CD14-positive monocyte (primary cell): ENCODE data around the gene URAD. TPM values are rescaled to one million over a fixed set of nuclear protein-coding genes. Genes with fewer than 3 reads are reported as not detected.

Experiments
- DNase-seq, 3 donors: peaks; one replicate each; pipeline ENCODE4 v3.0.0-alpha.2; 2011 to 2022
- H2AFZ ChIP-seq: 2 replicates; pipeline ENCODE4 v1.6.0; 2012; ENCODE audit warnings: mild to moderate bottlenecking, low read depth, low read length, inconsistent platforms; ENCODE audit not compliant: insufficient read depth, poor library complexity, severe bottlenecking
- H3K27ac ChIP-seq, 2 donors: 1 replicate in 1 of 2; 2 replicates in 1 of 2; pipeline ENCODE4 v1.5.1; 2012 to 2013; ENCODE audit warnings: low read length in 2 of 2, control low read depth in 1 of 2, inconsistent platforms in 1 of 2, low read depth in 1 of 2, mild to moderate bottlenecking in 1 of 2
- H3K27me3 ChIP-seq, 2 donors: one replicate each; pipeline versions ENCODE4 v1.6.0 to v1.6.1; 2011 to 2013; ENCODE audit warnings: low read length in 2 of 2; ENCODE audit not compliant: control insufficient read depth in 2 of 2, insufficient read depth in 2 of 2
- H3K36me3 ChIP-seq, 2 donors: replicated peaks in 1 of 2; 1 replicate in 1 of 2; 2 replicates in 1 of 2; pipeline versions ENCODE4 v1.5.1 to v1.6.1; 2012 to 2013; ENCODE audit warnings: low read length in 2 of 2, control low read depth in 1 of 2, inconsistent platforms in 1 of 2, mild to moderate bottlenecking in 1 of 2; ENCODE audit not compliant: insufficient read depth in 2 of 2, control insufficient read depth in 1 of 2
- H3K4me1 ChIP-seq, 2 donors: 1 replicate in 1 of 2; 2 replicates in 1 of 2; pipeline versions ENCODE4 v1.5.1 to v1.6.1; 2012 to 2013; ENCODE audit warnings: low read length in 2 of 2, control low read depth in 1 of 2, inconsistent platforms in 1 of 2, mild to moderate bottlenecking in 1 of 2, moderate library complexity in 1 of 2; ENCODE audit not compliant: insufficient read depth in 2 of 2, control insufficient read depth in 1 of 2
- H3K4me2 ChIP-seq: replicated peaks from 2 replicates; pipeline ENCODE3; 2012; ENCODE audit warnings: low read length, moderate library complexity, mild to moderate bottlenecking; ENCODE audit not compliant: poor library complexity, severe bottlenecking; ENCODE audit errors: extremely low read depth
- H3K4me3 ChIP-seq, 3 experiments: fragments of 200-600 bp in 1 of 3; sonication (generic) in 1 of 3; replicated peaks in 1 of 3; 1 replicate in 2 of 3; 2 replicates in 1 of 3; pipeline ENCODE4 v1.5.1; 2011 to 2013; ENCODE audit warnings: low read length in 3 of 3, mild to moderate bottlenecking in 3 of 3, control low read depth in 2 of 3, low read depth in 2 of 3, inconsistent platforms in 1 of 3, moderate library complexity in 1 of 3
- H3K79me2 ChIP-seq: 2 replicates; pipeline ENCODE4 v1.6.0; 2012; ENCODE audit warnings: mild to moderate bottlenecking, control low read depth, inconsistent platforms, low read length, moderate library complexity; ENCODE audit not compliant: insufficient read depth
- H3K9ac ChIP-seq: 2 replicates; pipeline ENCODE4 v1.6.0; 2017; ENCODE audit warnings: low read length, mild to moderate bottlenecking; ENCODE audit not compliant: insufficient read depth, poor library complexity, severe bottlenecking
- H3K9me3 ChIP-seq, 2 donors: replicated peaks in 1 of 2; 1 replicate in 1 of 2; 2 replicates in 1 of 2; pipeline versions ENCODE4 v1.5.1 to v1.6.1; 2012 to 2013; ENCODE audit warnings: low read length in 2 of 2, control low read depth in 1 of 2; ENCODE audit not compliant: control insufficient read depth in 1 of 2, insufficient read depth in 1 of 2
- H4K20me1 ChIP-seq: 2 replicates; pipeline ENCODE4 v1.6.0; 2012; ENCODE audit warnings: mild to moderate bottlenecking, low read length, control low read depth, moderate library complexity; ENCODE audit not compliant: insufficient read depth
- H3K27ac Mint-ChIP-seq, 7 donors: one replicate each; pipeline ENCODE4 v1.8.0; 2020; ENCODE audit warnings: mild to moderate bottlenecking in 7 of 7, mixed read lengths in 7 of 7, moderate library complexity in 6 of 7, inconsistent platforms in 2 of 7
- H3K27me3 Mint-ChIP-seq, 3 donors: one replicate each; pipeline ENCODE4 v1.8.0; 2021 to 2022; ENCODE audit warnings: low read depth in 3 of 3, mild to moderate bottlenecking in 3 of 3, mixed read lengths in 3 of 3, moderate library complexity in 3 of 3, inconsistent platforms in 1 of 3
- H3K36me3 Mint-ChIP-seq, 2 donors: one replicate each; pipeline ENCODE4 v1.8.0; 2020; ENCODE audit warnings: mixed read lengths in 2 of 2, inconsistent platforms in 1 of 2, mild to moderate bottlenecking in 1 of 2
- H3K4me1 Mint-ChIP-seq: one replicate; pipeline ENCODE4 v1.8.0; 2020; ENCODE audit warnings: mild to moderate bottlenecking, mixed read lengths
- H3K4me3 Mint-ChIP-seq, 2 donors: one replicate each; pipeline ENCODE4 v1.8.0; 2020; ENCODE audit warnings: mild to moderate bottlenecking in 2 of 2, mixed read lengths in 2 of 2, moderate library complexity in 1 of 2
- H3K9me3 Mint-ChIP-seq, 7 donors: one replicate each; pipeline ENCODE4 v1.8.0; 2020 to 2022; ENCODE audit warnings: mixed read lengths in 7 of 7, mild to moderate bottlenecking in 6 of 7, moderate library complexity in 6 of 7, inconsistent platforms in 2 of 7
- WGBS: methylation state at CpG from one replicate; pipeline ENCODE4 v1.1.5; 2013; ENCODE audit warnings: missing lambda C conversion rate; ENCODE audit not compliant: insufficient coverage; 5-methylcytosine and 5-hydroxymethylcytosine counted together
- intact Hi-C, 2 donors: fragments of 100-400 bp; cut with micrococcal nuclease; formaldehyde crosslinking; loops; one replicate each; pipeline versions ENCODE4 v1.15.0 to v1.15.1; 2023
- polyA plus RNA-seq, 3 donors: library from polyadenylated mRNA; depleted of rRNA in 1 of 3; unstranded in 2 of 3; stranded (reverse) in 1 of 3; fragments of 300-500 nt in 2 of 3; fragments of >200 nt in 1 of 3; fragmentation: Illumina TruSeq in 2 of 3; gene quantifications; 1 replicate in 2 of 3; 2 replicates in 1 of 3; pipeline ENCODE4 v1.2.3, GENCODE V29; 2012 to 2021
- TF ChIP-seq, protein P1 (sequence below): fragments of 200-600 bp; IDR thresholded peaks from one replicate; pipeline ENCODE4 v1.8.0; 2022; ENCODE audit warnings: antibody characterized with exemption, mild to moderate bottlenecking

URAD gene
- polyA plus RNA-seq, 3 donors, result 0.12 TPM; not detected in 2

DNA sequence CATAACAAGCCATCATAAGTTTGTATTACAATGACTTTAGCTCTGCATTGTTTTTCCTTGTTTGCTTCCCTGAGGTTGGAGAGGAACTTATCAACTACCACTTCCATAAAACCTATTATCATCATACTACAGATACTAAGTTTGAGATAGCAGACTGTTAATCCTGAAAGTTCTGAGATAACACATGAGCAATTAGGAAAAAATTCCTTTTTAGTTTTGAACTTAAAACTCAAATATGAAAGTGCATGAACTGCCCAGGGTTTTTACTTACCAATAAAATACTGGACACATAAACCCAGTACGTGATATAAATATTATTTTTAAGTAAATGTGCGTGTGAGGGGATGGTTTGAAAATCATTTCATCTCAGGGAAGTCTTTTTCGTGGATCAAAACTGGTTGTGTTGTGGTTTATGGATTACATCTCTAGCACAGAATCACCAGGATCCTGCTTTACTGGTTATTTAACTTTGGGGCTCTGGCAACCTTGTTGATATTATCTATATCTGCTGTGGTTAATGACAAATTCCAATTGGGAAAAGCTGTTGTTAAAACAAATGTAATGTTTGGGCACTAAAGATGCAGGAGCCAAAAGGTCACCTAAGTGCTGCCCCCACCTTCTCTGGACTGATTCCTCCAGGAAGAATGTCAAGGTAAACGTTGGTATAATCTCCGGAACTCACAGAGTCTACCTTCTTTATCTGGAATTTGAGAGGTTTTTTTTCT lies 31.8 kb downstream of the URAD start:
- H3K9me3 Mint-ChIP-seq, result peaks cover 0 to 31% (median 13%) of the 10 kb centered on the region in 7 donors
- Histone ChIP-seq H3K27ac (no peak overlapping the region), H3K4me2 (no peak overlapping the region), H3K4me3 (no peak overlapping the region), H2AFZ (no peak overlapping the region), H3K4me1 (peaks cover 35 to 42% of the 10 kb centered on the region in 2 donors), H3K79me2 (no peaks in the 10 kb centered on the region), H4K20me1 (no peaks in the 10 kb centered on the region), H3K36me3 (no peaks in the 10 kb centered on the region), H3K27me3 (peaks cover 80 to 96% of the 10 kb centered on the region in 2 donors), H3K9me3 (peaks cover 0 to 39% of the 10 kb centered on the region in 2 donors), H3K9ac (no peak overlapping the region)
- WGBS, result no CpG with 5 or more reads among the region's 5 CpGs
- peaks cover 0 to 8% of the 10 kb centered on the region in 2 donors for H3K36me3 Mint-ChIP-seq
- H3K4me3 Mint-ChIP-seq, result peak overlapping the region in 1 of 2 donors; percentile 95
- TF ChIP-seq, protein P1, sequence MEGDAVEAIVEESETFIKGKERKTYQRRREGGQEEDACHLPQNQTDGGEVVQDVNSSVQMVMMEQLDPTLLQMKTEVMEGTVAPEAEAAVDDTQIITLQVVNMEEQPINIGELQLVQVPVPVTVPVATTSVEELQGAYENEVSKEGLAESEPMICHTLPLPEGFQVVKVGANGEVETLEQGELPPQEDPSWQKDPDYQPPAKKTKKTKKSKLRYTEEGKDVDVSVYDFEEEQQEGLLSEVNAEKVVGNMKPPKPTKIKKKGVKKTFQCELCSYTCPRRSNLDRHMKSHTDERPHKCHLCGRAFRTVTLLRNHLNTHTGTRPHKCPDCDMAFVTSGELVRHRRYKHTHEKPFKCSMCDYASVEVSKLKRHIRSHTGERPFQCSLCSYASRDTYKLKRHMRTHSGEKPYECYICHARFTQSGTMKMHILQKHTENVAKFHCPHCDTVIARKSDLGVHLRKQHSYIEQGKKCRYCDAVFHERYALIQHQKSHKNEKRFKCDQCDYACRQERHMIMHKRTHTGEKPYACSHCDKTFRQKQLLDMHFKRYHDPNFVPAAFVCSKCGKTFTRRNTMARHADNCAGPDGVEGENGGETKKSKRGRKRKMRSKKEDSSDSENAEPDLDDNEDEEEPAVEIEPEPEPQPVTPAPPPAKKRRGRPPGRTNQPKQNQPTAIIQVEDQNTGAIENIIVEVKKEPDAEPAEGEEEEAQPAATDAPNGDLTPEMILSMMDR, result no peak
- peaks cover 33% of the 10 kb centered on the region for H3K4me1 Mint-ChIP-seq
- intact Hi-C loops, result no loop called here
- no peak overlapping the region for H3K27ac Mint-ChIP-seq
- no peak for DNase-seq
- peaks cover 88 to 93% (median 90%) of the 10 kb centered on the region in 3 donors for H3K27me3 Mint-ChIP-seq

DNA sequence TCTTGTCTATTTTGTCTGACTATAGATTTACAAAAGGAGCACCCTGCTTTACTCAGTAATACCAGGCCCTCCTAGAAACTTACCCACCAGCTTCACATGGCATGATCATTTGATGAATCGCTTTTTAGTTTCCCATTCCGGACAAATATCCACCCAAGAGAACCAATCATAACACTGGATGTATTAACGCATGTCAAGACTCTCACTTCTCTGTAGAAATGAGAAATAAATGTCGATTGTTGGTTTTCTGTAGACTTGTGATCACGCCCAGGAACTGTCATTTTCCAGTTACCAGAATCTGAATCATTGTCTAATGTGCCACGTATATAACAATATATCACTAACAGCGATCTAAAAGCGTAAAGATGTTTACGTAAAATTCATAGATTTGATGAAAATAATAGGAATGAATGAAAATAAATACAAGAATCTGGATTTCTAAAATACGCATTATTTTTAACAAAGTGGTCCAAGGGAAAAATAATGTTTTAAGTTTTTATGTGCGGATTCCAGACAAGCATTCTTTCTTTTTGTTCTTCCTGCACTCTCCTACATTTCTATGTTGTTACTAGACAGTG lies 33.4 kb downstream of the URAD start:
- no peak for DNase-seq
- peaks cover 87 to 92% (median 92%) of the 10 kb centered on the region in 3 donors for H3K27me3 Mint-ChIP-seq
- H3K9ac ChIP-seq, result no peak overlapping the region
- no peak overlapping the region for H3K27ac ChIP-seq
- H3K4me2 ChIP-seq, result peak overlapping the region; percentile 86
- TF ChIP-seq, protein P1, result no peak
- no CpG with 5 or more reads among the region's 11 CpGs for WGBS
- H3K36me3 Mint-ChIP-seq, result peaks cover 0 to 8% of the 10 kb centered on the region in 2 donors
- H4K20me1 ChIP-seq, result no peaks in the 10 kb centered on the region
- H3K9me3 Mint-ChIP-seq, result peaks cover 0 to 30% (median 11%) of the 10 kb centered on the region in 7 donors
- H3K27me3 ChIP-seq, result peaks cover 75 to 91% of the 10 kb centered on the region in 2 donors
- no peak overlapping the region for H2AFZ ChIP-seq
- no peak overlapping the region for H3K27ac Mint-ChIP-seq
- H3K79me2 ChIP-seq, result no peaks in the 10 kb centered on the region
- H3K9me3 ChIP-seq, result peaks cover 0 to 31% of the 10 kb centered on the region in 2 donors
- H3K4me1 ChIP-seq, result peaks cover 25 to 26% of the 10 kb centered on the region in 2 donors
- intact Hi-C loops, result no loop called here
- peak overlapping the region in 1 of 3 experiments; percentile 76 for H3K4me3 ChIP-seq
- H3K4me1 Mint-ChIP-seq, result peaks cover 19% of the 10 kb centered on the region
- peak overlapping the region in 1 of 2 donors; percentile 95 for H3K4me3 Mint-ChIP-seq
- no peaks in the 10 kb centered on the region for H3K36me3 ChIP-seq
